ENCODE data around the gene GANAB.

Gene GANAB

DNA sequence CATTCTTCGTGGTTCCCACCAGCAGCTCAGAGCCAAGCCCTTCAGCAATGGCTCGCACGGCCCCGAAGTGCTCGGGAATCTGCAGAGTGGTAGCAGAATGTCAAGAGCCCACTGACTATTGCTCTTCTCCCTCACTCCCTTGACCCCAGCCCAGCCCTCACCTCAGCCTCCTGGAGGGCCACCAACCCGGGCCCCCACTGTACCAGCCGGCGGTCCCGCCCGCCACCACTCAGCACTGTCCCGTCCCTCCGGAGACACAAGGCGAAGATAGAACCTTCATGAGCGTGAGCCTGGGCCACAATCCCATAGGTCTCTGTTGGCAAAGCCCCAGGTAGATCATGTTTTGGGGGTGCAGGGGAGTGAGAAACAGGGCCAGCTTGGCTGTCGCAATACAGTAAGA lies 40.5 kb downstream of the GANAB start:
- no peak for DNase-seq (ENCODE audit: low read depth in 2 of 2)
- H3K4me3 ChIP-seq (replicated peaks in 1 of 2; ENCODE audit: low read depth in 2 of 2, low read length in 2 of 2), result no peak overlapping the region
- TF ChIP-seq, protein P1, sequence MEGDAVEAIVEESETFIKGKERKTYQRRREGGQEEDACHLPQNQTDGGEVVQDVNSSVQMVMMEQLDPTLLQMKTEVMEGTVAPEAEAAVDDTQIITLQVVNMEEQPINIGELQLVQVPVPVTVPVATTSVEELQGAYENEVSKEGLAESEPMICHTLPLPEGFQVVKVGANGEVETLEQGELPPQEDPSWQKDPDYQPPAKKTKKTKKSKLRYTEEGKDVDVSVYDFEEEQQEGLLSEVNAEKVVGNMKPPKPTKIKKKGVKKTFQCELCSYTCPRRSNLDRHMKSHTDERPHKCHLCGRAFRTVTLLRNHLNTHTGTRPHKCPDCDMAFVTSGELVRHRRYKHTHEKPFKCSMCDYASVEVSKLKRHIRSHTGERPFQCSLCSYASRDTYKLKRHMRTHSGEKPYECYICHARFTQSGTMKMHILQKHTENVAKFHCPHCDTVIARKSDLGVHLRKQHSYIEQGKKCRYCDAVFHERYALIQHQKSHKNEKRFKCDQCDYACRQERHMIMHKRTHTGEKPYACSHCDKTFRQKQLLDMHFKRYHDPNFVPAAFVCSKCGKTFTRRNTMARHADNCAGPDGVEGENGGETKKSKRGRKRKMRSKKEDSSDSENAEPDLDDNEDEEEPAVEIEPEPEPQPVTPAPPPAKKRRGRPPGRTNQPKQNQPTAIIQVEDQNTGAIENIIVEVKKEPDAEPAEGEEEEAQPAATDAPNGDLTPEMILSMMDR (IDR thresholded peaks at IDR 0.05; ENCODE audit: low read depth, low read length), result no peak

DNA sequence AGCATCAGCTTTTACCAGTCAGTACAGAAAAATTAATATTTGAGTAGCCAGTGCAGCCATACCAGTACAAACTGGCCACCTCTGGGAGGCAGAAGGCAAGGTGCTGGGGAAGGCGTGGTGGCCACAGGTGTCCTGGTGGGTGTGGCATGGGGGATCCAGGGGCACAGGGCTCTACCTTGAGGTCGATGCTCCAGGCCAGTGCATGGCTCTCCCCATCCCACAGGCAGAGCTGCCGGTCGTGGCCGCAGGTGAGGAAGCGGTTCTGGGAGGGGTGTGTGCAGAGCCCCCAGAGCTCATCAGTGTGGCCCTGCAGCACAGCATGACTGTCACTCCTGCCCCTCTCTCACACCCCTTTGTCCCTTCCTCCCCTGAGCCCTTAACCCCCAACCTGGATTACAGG lies 40.9 kb downstream of the GANAB start:
- no peak overlapping the region for H3K4me3 ChIP-seq (replicated peaks in 1 of 2; ENCODE audit: low read depth in 2 of 2, low read length in 2 of 2)

DNA sequence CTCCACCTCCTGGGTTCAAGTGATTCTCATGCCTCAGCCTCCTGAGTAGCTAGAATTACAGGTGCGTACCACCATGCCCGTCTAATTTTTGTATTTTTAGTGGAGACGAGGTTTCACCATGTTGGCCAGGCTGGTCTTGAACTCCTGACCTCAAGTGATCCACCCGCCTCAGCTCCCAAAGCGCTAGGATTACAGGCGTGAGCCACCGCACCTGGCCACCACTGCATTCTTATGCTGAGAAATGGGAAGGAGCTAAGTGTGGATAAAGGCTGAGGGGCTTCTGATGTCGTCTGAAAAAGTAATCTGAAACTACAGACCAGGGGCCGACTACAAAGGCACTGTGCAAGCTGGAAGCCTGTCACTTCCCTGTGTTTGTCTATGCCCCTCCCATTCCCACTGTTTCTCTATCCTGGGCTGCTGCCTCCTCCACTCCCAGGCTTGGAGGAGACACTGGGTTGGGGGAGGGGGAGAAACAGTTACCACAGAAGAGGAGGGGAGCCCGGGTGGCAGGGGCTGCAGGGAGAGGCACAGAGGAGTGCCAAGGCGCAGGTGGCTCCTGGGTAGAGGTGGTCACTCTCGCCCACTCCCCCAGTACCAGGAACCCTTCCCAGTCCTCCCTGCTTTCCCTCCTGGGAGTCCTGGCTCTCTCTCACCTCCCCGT lies 41.8 kb downstream of the GANAB start:
- DNase-seq (ENCODE audit: low read depth in 2 of 2), result peak in 1 of 2 donors; percentile 16
- TF ChIP-seq, protein P1 (IDR thresholded peaks at IDR 0.05; ENCODE audit: low read depth, low read length), result no peak
- H3K4me3 ChIP-seq (replicated peaks in 1 of 2; ENCODE audit: low read depth in 2 of 2, low read length in 2 of 2), result no peak overlapping the region

More for the DNA sequence above, 40.9 kb downstream of the GANAB start:
- DNase-seq (ENCODE audit: low read depth in 2 of 2), result no peak
- TF ChIP-seq, protein P1 (IDR thresholded peaks at IDR 0.05; ENCODE audit: low read depth, low read length), result no peak

DNA sequence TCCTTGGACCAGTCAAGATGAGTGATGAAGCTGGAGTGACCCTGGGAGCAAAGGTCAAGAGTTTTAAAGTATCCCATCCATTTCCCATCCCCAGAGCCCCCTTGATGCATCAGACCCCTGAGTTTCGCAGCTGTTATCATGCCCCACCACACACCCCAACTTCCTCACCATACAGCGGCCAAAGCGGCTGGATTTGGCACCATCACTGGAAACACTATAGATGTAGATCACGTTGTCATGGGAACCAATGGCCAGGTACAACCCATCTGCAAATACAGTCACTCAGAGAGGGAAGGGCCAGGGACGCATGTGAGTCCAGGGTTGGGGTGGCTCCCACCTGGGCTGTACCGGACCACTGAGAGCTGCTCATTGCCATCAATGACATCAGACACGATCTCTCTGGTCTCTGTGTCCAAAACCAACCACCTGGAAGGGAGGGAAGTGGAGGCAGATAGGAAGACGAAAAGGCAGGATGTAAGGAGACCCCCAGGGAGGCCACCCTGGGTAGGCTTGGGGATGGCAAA lies 42.6 kb downstream of the GANAB start:
- DNase-seq (ENCODE audit: low read depth in 2 of 2), result no peak
- H3K4me3 ChIP-seq (replicated peaks in 1 of 2; ENCODE audit: low read depth in 2 of 2, low read length in 2 of 2), result no peak overlapping the region
- TF ChIP-seq, protein P1 (IDR thresholded peaks at IDR 0.05; ENCODE audit: low read depth, low read length), result no peak

DNA sequence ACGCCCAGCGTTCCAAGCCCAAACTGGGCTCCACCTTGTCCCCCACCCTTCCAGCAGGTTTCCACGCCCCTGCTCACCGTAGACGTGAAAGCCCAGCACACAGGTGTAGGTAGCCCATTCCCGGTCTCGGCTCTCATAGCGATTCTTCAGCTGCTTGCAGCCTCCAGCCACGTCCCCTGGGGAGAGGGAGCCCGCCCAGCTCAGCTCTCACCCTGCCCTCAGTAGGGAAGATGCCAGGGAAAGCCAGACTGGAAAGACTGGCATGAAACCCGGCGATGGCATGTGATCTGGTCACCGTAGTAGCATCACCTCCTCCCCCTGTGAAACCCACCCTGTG lies 43.4 kb downstream of the GANAB start:
- peak overlapping the region in 1 of 2 donors; percentile 8 for H3K4me3 ChIP-seq (replicated peaks in 1 of 2; ENCODE audit: low read depth in 2 of 2, low read length in 2 of 2)
- TF ChIP-seq, protein P1 (IDR thresholded peaks at IDR 0.05; ENCODE audit: low read depth, low read length), result no peak
- DNase-seq (ENCODE audit: low read depth in 2 of 2), result peak in 1 of 2 donors; percentile 14

DNA sequence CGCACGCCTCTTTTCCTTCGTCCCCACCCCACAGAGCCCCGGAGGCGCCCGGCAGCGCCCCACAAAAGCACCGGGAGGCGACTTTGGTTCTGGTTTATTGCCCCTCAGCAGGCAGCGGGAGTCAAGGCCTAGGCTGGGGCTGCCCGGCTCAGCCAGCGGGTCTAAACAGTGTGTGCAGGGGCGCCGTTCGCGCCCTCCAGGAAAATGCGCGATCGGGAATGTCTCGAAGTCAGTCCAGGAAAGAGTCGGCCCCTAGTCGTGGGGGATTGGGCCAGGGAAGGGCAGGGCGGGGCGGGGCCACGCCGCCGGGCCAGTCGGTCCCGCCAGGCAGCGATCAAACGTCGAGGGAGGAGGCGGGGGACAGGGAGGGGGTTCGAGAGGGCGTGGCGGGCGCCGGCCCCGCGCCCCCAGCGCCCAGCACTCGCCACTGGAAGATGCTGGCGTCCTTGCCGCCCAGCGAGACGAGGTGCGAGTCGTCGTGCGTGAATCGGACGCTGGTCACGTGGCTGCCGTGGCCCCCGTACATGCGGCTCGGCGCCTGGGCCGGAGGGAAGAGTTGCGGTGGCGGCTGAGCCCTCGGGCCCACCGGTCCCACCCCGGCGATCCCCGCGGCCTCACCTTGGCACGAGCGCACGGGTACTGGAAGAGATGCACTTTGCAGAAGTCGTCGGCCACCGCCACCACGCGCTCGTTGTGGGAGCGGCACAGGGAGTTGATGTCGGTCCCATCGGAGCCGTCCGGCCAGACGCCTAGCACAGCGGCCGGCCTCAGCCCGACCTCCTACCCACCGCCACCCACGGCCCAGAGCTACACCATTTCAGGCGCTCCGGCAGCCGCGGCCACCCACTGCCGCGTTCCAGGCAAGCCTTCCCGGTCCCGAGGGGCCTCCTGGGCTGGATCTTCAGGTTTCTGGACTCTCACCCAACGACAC lies 44.0 kb downstream of the GANAB start:
- TF ChIP-seq, protein P1 (IDR thresholded peaks at IDR 0.05; ENCODE audit: low read depth, low read length), result no peak
- H3K4me3 ChIP-seq (replicated peaks in 1 of 2; ENCODE audit: low read depth in 2 of 2, low read length in 2 of 2), result peak overlapping the region; percentile 95 to 96
- peak in 1 of 2 donors; percentile 79 for DNase-seq (ENCODE audit: low read depth in 2 of 2)

All from cardiac fibroblast (primary cell).